ENCODE data around the gene MTMR3.

DNA sequence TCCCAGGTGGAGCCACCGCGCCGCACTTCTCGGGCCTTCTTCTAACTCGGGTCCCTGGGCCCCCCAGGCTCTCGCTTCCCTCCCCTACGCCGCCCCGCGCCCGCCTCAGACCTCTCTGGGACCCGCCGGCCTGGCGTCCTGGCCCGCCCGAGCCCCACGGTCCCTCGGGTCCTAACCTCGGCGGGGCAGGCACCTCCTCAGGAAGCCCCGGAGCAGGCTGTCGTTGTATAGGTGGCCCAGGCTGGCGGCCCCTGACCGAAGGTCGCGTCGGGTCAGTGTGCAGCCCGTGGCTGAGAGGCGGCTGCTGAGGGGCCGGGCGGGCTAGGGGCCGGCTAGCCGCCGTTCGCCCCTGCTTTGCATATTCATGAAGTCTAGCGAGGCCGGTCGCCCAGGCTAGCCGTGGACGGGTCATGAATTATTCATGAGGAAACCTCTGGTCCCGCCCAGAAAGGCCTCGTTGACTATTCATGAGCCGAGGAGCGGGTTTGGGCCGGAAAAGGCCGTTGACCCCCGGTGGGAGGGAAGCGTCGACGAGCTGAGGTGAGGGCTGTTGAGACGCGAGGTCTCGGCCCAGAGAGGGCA, 197.1 kb downstream of the MTMR3 start, which contains the start of gene HORMAD2:
- TF ChIP-seq, protein P1, sequence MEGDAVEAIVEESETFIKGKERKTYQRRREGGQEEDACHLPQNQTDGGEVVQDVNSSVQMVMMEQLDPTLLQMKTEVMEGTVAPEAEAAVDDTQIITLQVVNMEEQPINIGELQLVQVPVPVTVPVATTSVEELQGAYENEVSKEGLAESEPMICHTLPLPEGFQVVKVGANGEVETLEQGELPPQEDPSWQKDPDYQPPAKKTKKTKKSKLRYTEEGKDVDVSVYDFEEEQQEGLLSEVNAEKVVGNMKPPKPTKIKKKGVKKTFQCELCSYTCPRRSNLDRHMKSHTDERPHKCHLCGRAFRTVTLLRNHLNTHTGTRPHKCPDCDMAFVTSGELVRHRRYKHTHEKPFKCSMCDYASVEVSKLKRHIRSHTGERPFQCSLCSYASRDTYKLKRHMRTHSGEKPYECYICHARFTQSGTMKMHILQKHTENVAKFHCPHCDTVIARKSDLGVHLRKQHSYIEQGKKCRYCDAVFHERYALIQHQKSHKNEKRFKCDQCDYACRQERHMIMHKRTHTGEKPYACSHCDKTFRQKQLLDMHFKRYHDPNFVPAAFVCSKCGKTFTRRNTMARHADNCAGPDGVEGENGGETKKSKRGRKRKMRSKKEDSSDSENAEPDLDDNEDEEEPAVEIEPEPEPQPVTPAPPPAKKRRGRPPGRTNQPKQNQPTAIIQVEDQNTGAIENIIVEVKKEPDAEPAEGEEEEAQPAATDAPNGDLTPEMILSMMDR (IDR thresholded peaks at IDR 0.05) = no peak
- no peak for TF ChIP-seq ZFX (IDR thresholded peaks at IDR 0.05; ENCODE audit: borderline replicate concordance)

All from 22Rv1 (cell line).